SU-DHL-6 (cell line): ENCODE measurements around the gene NXN.

ENCODE experiments used
- CTCF ChIP-seq: fragments of 200-600 bp; sonication (generic); IDR thresholded peaks from one replicate; pipeline ENCODE4 v1.5.1; 2017; ENCODE audit warnings: antibody characterized with exemption, mild to moderate bottlenecking, low read length, moderate library complexity; ENCODE audit not compliant: insufficient read depth, poor library complexity, severe bottlenecking
- EZH2phosphoT487 ChIP-seq: fragments of 200-600 bp; sonication (generic), shearing (Covaris generic); conservative IDR thresholded peaks from 2 replicates; pipeline ENCODE4 v1.6.1; 2018; ENCODE audit warnings: mild to moderate bottlenecking, antibody characterized with exemption, low read length, moderate library complexity, mixed read lengths

GRCh38 chr17:876272-876671, 103.3 kb downstream of the NXN start:
- no peak for TF ChIP-seq CTCF
- no peak for TF ChIP-seq EZH2phosphoT487
